SK-N-SH (cell line): Measurements from ENCODE around the gene C1orf210.

Experiments
- CTCF ChIP-seq: fragments of 200-600 bp; sonication (generic); IDR thresholded peaks from 2 replicates; pipeline ENCODE4 v1.6.1; 2017; ENCODE audit warnings: antibody characterized with exemption, mild to moderate bottlenecking, moderate library complexity
- EP300 ChIP-seq, 2 experiments: IDR thresholded peaks; 2 replicates each; pipeline versions ENCODE4 v1.4.0 to v1.6.1; 2012; ENCODE audit warnings: borderline replicate concordance in 1 of 2, low read depth in 1 of 2, low read length in 1 of 2
- MXI1 ChIP-seq: IDR thresholded peaks from 2 replicates; pipeline ENCODE4 v1.6.1; 2012; ENCODE audit warnings: mild to moderate bottlenecking, low read depth, low read length, improper control_type of control experiment
- NFIC ChIP-seq: IDR thresholded peaks from 2 replicates; pipeline ENCODE4 v1.4.0; 2012; ENCODE audit warnings: borderline replicate concordance
- POLR2AphosphoS5 ChIP-seq: IDR thresholded peaks from 2 replicates; pipeline ENCODE4 v1.6.1; 2012; ENCODE audit warnings: low read depth, low read length
- RAD21 ChIP-seq: IDR thresholded peaks from 2 replicates; pipeline ENCODE4 v1.6.1; 2012; ENCODE audit warnings: mild to moderate bottlenecking, low read length
- TEAD4 ChIP-seq: IDR thresholded peaks from 2 replicates; pipeline ENCODE4 v1.4.0; 2012; ENCODE audit warnings: mild to moderate bottlenecking, borderline replicate concordance; ENCODE audit not compliant: insufficient read depth
- TF ChIP-seq, protein P1 (sequence below): IDR thresholded peaks from 2 replicates; pipeline ENCODE4; 2012

GRCh38 chr1:43253876-43254275, 31.5 kb downstream of the C1orf210 start:
- no peak for TF ChIP-seq NFIC
- TF ChIP-seq POLR2AphosphoS5 = no peak
- no peak for TF ChIP-seq CTCF
- TF ChIP-seq EP300 (IDR thresholded peaks at IDR 0.05; ENCODE audit: borderline replicate concordance in 1 of 2, low read depth in 1 of 2, low read length in 1 of 2) = no peak
- no peak for TF ChIP-seq MXI1
- no peak for TF ChIP-seq RAD21
- TF ChIP-seq, protein P1, sequence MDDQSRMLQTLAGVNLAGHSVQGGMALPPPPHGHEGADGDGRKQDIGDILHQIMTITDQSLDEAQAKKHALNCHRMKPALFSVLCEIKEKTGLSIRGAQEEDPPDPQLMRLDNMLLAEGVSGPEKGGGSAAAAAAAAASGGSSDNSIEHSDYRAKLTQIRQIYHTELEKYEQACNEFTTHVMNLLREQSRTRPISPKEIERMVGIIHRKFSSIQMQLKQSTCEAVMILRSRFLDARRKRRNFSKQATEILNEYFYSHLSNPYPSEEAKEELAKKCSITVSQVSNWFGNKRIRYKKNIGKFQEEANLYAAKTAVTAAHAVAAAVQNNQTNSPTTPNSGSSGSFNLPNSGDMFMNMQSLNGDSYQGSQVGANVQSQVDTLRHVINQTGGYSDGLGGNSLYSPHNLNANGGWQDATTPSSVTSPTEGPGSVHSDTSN = no peak
- no peak for TF ChIP-seq TEAD4
